Naive thymus-derived CD8-positive, alpha-beta T cell (primary cell): ENCODE data around the gene CHERP. TPM values are rescaled to one million over a fixed set of nuclear protein-coding genes. Genes with fewer than 3 reads are reported as not detected.

Experiments
- ATAC-seq, 2 donors: fragments of 150-1000 bp; cut with Tn5 transposase in 1 of 2; sonication (Bioruptor Pico), chemical (Tn5 transposase) in 1 of 2; 1 replicate in 1 of 2; 2 replicates in 1 of 2; pipeline ENCODE4 v1.10.0; 2021; ENCODE audit warnings: mild to moderate bottlenecking in 2 of 2, moderate library complexity in 2 of 2
- POLR2A ChIA-PET: fragments of 350-600 bp; sonication (Branson Sonifier 250); formaldehyde crosslinking; loops from one replicate; lab custom pipeline; 2021; ENCODE audit warnings: antibody characterized with exemption; lab: Charles Lee
- DNase-seq, 10 donors: peaks; one replicate each; pipeline versions ENCODE4 v3.0.0 to v3.0.0-alpha.2; 2020 to 2022
- H3K27ac Mint-ChIP-seq, 10 donors: one replicate each; pipeline ENCODE4 v1.8.0; 2020 to 2022; ENCODE audit warnings: mild to moderate bottlenecking in 10 of 10, mixed read lengths in 10 of 10, moderate library complexity in 4 of 10, inconsistent platforms in 1 of 10
- H3K27me3 Mint-ChIP-seq, 5 donors: one replicate each; pipeline ENCODE4 v1.8.0; 2021 to 2022; ENCODE audit warnings: mixed read lengths in 5 of 5
- H3K36me3 Mint-ChIP-seq, 3 donors: one replicate each; pipeline ENCODE4 v1.8.0; 2020 to 2022; ENCODE audit warnings: mixed read lengths in 3 of 3, mild to moderate bottlenecking in 2 of 3, inconsistent platforms in 1 of 3
- H3K4me1 Mint-ChIP-seq, 4 donors: one replicate each; pipeline ENCODE4 v1.8.0; 2021 to 2022; ENCODE audit warnings: mixed read lengths in 4 of 4
- H3K4me3 Mint-ChIP-seq, 10 donors: one replicate each; pipeline ENCODE4 v1.8.0; 2020 to 2022; ENCODE audit warnings: mild to moderate bottlenecking in 10 of 10, mixed read lengths in 10 of 10, moderate library complexity in 6 of 10, inconsistent platforms in 1 of 10
- H3K9me3 Mint-ChIP-seq, 9 donors: one replicate each; pipeline ENCODE4 v1.8.0; 2020 to 2022; ENCODE audit warnings: mixed read lengths in 9 of 9, mild to moderate bottlenecking in 3 of 9, inconsistent platforms in 1 of 9, moderate library complexity in 1 of 9
- polyA plus RNA-seq, 3 donors: library from polyadenylated mRNA; unstranded; fragments of 300-500 nt; fragmentation: Illumina TruSeq; gene quantifications; one replicate each; pipeline ENCODE4 v1.2.3, GENCODE V29; 2021
- total RNA-seq, 8 experiments: library from RNA in 2 of 8; stranded (reverse) in 2 of 8; gene quantifications; one replicate each; pipeline ENCODE4 v1.2.3 and lab custom pipeline; 2021 to 2026

CHERP gene
- total and polyA plus RNA-seq, 5 experiments from 2014 or later = 4.7 to 82.0 (median 17.8) TPM

GRCh38 chr19:16575282-16575681 lies 33.0 kb upstream of the CHERP start:
- ATAC-seq (no peak), DNase-seq (no peak)
- Mint-ChIP-seq H3K4me3 (peak overlapping the region in 5 of 10 donors; percentile 24 to 99 (median 39)), H3K9me3 (no peaks in the 10 kb centered on the region), H3K36me3 (peaks cover 0 to 36% (median 3%) of the 10 kb centered on the region in 3 donors), H3K27ac (peak overlapping the region in 9 of 10 donors; percentile 15 to 99 (median 75)), H3K27me3 (no peaks in the 10 kb centered on the region), H3K4me1 (peaks cover 24 to 69% (median 60%) of the 10 kb centered on the region in 4 donors)
- POLR2A ChIA-PET = interaction anchor here (3.4 kb wide), 1 partner anchor 8 kb away, joined by 27 read pairs; no protein-coding TSS in a partner anchor

- Mint-ChIP-seq H3K27ac (peak overlapping the region; percentile 49 to 99 (median 98)), H3K9me3 (no peaks in the 10 kb centered on the region), H3K4me3 (peak overlapping the region; percentile 93 to 99 (median 98)), H3K4me1 (peaks cover 17 to 67% (median 51%) of the 10 kb centered on the region in 4 donors), H3K36me3 (peaks cover 0 to 36% (median 3%) of the 10 kb centered on the region in 3 donors), H3K27me3 (no peaks in the 10 kb centered on the region)
- ATAC-seq (no peak), DNase-seq (no peak)
- POLR2A ChIA-PET = interaction anchor here (0.9 to 5.6 kb wide), 5 partner anchors 9 to 250 kb away, joined by 4 to 39 read pairs (median 18); partner anchors contain the start of genes KLF2 and MED26
These were observed 31.7 kb upstream of the CHERP start for GRCh38 chr19:16573925-16574324.

DNA sequence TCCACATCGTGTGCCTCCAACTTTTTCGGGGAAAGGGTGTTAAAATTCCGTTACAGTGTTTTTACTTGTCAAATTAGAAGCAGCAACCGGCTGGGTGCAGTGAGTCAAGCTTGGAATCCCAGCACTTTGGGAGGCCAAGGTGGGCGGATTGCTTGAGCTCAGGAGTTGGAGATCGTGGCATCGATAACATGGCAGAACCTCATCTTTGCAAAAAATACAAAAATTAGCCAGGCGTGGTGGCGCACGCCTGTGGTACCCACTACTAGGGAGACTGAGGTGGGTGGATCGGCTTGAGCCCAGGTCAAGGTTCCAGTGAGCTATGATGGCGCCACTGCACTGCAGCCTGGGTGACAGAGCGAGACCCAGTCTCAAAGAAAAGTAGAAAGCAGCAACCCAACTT lies 31.1 kb upstream of the CHERP start:
- Mint-ChIP-seq H3K36me3 (peaks cover 0 to 32% (median 0%) of the 10 kb centered on the region in 3 donors), H3K27me3 (no peaks in the 10 kb centered on the region), H3K4me1 (peaks cover 13 to 64% (median 51%) of the 10 kb centered on the region in 4 donors), H3K27ac (peak overlapping the region; percentile 97 to 99 (median 99)), H3K4me3 (peak overlapping the region; percentile 93 to 99 (median 98)), H3K9me3 (no peaks in the 10 kb centered on the region)
- DNase-seq (no peak), ATAC-seq (no peak)
- POLR2A ChIA-PET = interaction anchor here (1.1 to 5.6 kb wide), 7 partner anchors 10 to 249 kb away, joined by 3 to 39 read pairs (median 11); partner anchors contain the start of genes CHERP, KLF2 and MED26

GRCh38 chr19:16572332-16573211 lies 30.3 kb upstream of the CHERP start, which contains the start of gene SLC35E1:
SLC35E1 (minus strand) TSS chr19:16572415; CDS start chr19:16572364, 51 bp downstream.
- Mint-ChIP-seq H3K27me3 (no peaks in the 10 kb centered on the region), H3K4me3 (peak within 1 kb of the TSS; percentile 93 to 99 (median 98)), H3K36me3 (peaks cover 0 to 32% (median 0%) of the 10 kb centered on the region in 3 donors), H3K9me3 (no peaks in the 10 kb centered on the region), H3K4me1 (peaks cover 12 to 69% (median 52%) of the 10 kb centered on the region in 4 donors), H3K27ac (peak within 1 kb of the TSS; percentile 97 to 99 (median 99))
- peak; percentile 89 to 92 for ATAC-seq
- DNase-seq = peak; percentile 83 to 95 (median 88)
- POLR2A ChIA-PET = interaction anchor here (0.6 to 5.6 kb wide), 8 partner anchors 11 to 241 kb away, joined by 3 to 39 read pairs (median 8); partner anchors contain the start of genes CHERP and MED26

DNA sequence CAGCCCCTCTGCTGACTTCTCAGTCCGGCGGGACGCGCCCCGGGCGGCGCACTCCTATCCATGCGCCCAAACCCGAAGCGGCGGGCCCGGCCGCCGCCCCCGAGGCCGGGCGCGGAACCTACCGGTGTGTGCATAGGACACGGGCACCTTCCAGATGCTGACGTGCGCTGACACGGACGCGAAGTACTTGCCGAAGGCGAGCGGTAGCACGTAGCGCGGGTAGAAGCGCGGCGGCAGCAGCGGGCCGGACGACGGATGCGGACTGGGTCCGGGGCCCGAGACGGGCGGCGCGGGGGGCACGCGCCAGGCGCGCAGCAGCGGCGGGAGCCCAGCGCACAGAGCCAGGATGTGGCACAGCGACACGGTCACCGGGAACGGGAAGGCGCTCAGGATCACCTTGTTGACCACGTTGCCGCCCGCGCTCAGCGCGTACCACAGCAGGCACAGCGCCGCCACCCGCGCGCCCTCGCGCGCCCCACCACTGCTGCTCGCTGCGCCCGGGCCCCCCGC lies 29.6 kb upstream of the CHERP start:
- ATAC-seq (peak; percentile 46 to 56), DNase-seq (peak in 2 of 10 donors; percentile 16 to 30)
- Mint-ChIP-seq H3K4me3 (peak overlapping the region; percentile 70 to 94 (median 82)), H3K9me3 (no peaks in the 10 kb centered on the region), H3K27me3 (no peaks in the 10 kb centered on the region), H3K27ac (peak overlapping the region in 9 of 10 donors; percentile 63 to 99 (median 86)), H3K36me3 (peaks cover 0 to 32% (median 0%) of the 10 kb centered on the region in 3 donors), H3K4me1 (peaks cover 12 to 74% (median 53%) of the 10 kb centered on the region in 4 donors)
- POLR2A ChIA-PET = interaction anchor here (0.6 to 5.6 kb wide), 7 partner anchors 12 to 56 kb away, joined by 4 to 39 read pairs (median 11); partner anchors contain the start of genes CHERP and MED26

- Mint-ChIP-seq H3K4me1 (peaks cover 15 to 77% (median 57%) of the 10 kb centered on the region in 4 donors), H3K27ac (peak overlapping the region in 9 of 10 donors; percentile 63 to 93 (median 83)), H3K9me3 (no peaks in the 10 kb centered on the region), H3K36me3 (peaks cover 3 to 32% (median 4%) of the 10 kb centered on the region in 3 donors), H3K27me3 (no peaks in the 10 kb centered on the region), H3K4me3 (peak overlapping the region; percentile 70 to 94 (median 82))
- DNase-seq (no peak), ATAC-seq (no peak)
- POLR2A ChIA-PET = interaction anchor here (1.1 to 5.6 kb wide), 3 partner anchors 16 to 57 kb away, joined by 5 to 39 read pairs (median 11); partner anchors contain the start of genes CHERP and MED26
These were observed 29.0 kb upstream of the CHERP start for GRCh38 chr19:16571283-16571682.

DNA sequence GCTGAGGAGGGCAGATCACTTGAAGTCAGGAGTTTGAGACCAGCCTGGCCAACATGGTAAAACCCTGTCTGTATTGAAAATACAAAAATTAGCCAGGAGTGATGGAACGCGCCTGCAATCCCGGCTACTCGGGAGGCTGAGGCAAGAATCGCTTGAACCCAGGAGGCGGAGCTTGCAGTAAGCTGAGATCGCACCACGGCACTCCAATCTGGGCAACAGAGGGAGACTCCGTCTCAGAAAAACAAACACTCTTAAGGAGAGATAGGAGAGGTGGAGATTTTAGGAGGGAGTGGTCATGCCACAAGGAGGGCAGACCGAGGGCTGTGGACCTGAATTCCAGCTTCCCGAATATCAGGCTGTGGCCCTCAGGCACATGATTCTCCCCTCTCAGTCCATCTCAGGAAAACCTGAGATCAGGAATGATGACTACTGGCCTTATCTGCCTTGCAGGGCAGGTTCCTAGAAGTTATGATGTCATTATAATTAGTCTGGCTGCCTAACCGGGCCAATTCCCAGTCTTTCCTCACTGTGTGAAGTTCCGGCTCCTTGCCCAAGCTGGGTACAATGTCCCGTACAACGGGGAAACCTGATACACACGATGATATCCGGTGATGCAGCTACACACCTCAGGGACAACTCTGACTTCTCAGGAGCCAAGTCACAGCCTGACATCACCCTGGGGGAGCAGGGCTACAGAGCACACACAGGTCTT lies 27.5 kb upstream of the CHERP start:
- ATAC-seq = no peak
- Mint-ChIP-seq H3K4me1 (peaks cover 11 to 76% (median 56%) of the 10 kb centered on the region in 4 donors), H3K27ac (peak overlapping the region in 9 of 10 donors; percentile 37 to 83 (median 76)), H3K4me3 (peak overlapping the region in 8 of 10 donors; percentile 10 to 83 (median 40)), H3K36me3 (peaks cover 4 to 29% (median 8%) of the 10 kb centered on the region in 3 donors), H3K27me3 (no peaks in the 10 kb centered on the region), H3K9me3 (no peaks in the 10 kb centered on the region)
- POLR2A ChIA-PET = interaction anchor here (0.9 to 5.6 kb wide), 4 partner anchors 15 to 55 kb away, joined by 3 to 39 read pairs (median 4); partner anchors contain the start of gene CHERP
- DNase-seq = no peak

GRCh38 chr19:16566702-16567101 lies 24.5 kb upstream of the CHERP start:
- Mint-ChIP-seq H3K4me3 (peak overlapping the region in 9 of 10 donors; percentile 81 to 93 (median 86)), H3K36me3 (peaks cover 4 to 49% (median 23%) of the 10 kb centered on the region in 3 donors), H3K27ac (peak overlapping the region; percentile 95 to 100 (median 99)), H3K27me3 (no peaks in the 10 kb centered on the region), H3K9me3 (no peaks in the 10 kb centered on the region), H3K4me1 (peaks cover 6 to 54% (median 32%) of the 10 kb centered on the region in 4 donors)
- POLR2A ChIA-PET = interaction anchor here (1.1 to 2.2 kb wide), 8 partner anchors 12 to 93 kb away, joined by 4 to 17 read pairs (median 5); partner anchors contain the start of genes MED26 and SMIM7
- DNase-seq (no peak), ATAC-seq (no peak)

DNA sequence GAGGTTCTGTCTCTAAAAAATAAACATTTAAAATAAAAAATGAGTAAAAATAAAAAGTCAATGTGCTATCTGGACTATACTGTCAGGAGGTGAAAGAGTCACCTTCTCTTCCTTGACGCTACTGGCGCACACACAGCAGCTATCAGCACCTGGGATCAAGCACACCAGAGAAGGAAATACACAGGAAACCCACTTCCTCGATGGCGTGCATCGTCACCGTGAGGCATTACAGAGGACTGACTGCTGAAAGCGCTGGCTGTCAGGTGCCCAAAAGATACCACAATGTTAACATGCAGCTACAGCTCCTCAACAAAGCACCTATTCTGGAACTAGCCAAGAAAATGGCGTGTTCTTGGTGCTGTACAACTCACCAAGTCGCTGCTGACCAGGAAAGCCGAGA lies 23.9 kb upstream of the CHERP start:
- no peaks in the 10 kb centered on the region for H3K9me3 Mint-ChIP-seq
- H3K4me1 Mint-ChIP-seq = peaks cover 6 to 49% (median 27%) of the 10 kb centered on the region in 4 donors
- peak overlapping the region; percentile 59 to 93 (median 86) for H3K4me3 Mint-ChIP-seq
- POLR2A ChIA-PET = interaction anchor here (1.1 to 2.2 kb wide), 8 partner anchors 12 to 94 kb away, joined by 4 to 17 read pairs (median 5); partner anchors contain the start of genes MED26 and SMIM7
- DNase-seq (peak; percentile 58 to 94 (median 86)), ATAC-seq (peak; percentile 99)
- H3K36me3 Mint-ChIP-seq = peaks cover 4 to 55% (median 26%) of the 10 kb centered on the region in 3 donors
- no peaks in the 10 kb centered on the region for H3K27me3 Mint-ChIP-seq
- H3K27ac Mint-ChIP-seq = peak overlapping the region; percentile 95 to 100 (median 99)

DNA sequence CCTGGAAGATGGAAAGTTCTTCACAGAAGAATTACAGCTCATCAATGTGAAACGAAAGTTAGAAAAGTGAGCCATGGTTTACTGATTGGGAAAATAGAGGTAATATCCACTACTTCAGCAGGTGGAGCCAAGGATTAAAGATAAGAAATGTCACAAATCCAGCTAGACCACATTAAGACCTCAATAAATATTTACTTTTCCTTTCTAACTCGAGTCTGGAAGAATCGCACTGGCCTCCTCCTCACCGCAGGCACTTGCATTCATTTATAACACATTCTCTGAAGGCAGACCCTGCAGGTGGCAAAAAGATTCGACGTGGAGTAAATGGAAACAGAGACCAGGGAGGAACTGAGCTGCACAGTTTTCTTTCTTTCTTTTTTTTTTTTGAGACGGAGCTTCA lies 22.6 kb upstream of the CHERP start:
- peak overlapping the region in 7 of 10 donors; percentile 11 to 100 (median 85) for H3K27ac Mint-ChIP-seq
- peak overlapping the region in 6 of 10 donors; percentile 16 to 45 (median 23) for H3K4me3 Mint-ChIP-seq
- H3K9me3 Mint-ChIP-seq = no peaks in the 10 kb centered on the region
- no peak for ATAC-seq
- POLR2A ChIA-PET = interaction anchor here (1.0 to 1.1 kb wide), 2 partner anchors 16 to 22 kb away, joined by 3 read pairs; no protein-coding TSS in a partner anchor
- no peak for DNase-seq
- peaks cover 6 to 37% (median 20%) of the 10 kb centered on the region in 4 donors for H3K4me1 Mint-ChIP-seq
- H3K36me3 Mint-ChIP-seq = peaks cover 4 to 59% (median 30%) of the 10 kb centered on the region in 3 donors
- no peaks in the 10 kb centered on the region for H3K27me3 Mint-ChIP-seq

- DNase-seq = no peak
- Mint-ChIP-seq H3K36me3 (peaks cover 4 to 63% (median 30%) of the 10 kb centered on the region in 3 donors), H3K9me3 (no peaks in the 10 kb centered on the region), H3K4me3 (no peak overlapping the region), H3K27me3 (no peaks in the 10 kb centered on the region), H3K4me1 (peaks cover 6 to 26% (median 17%) of the 10 kb centered on the region in 4 donors), H3K27ac (peak overlapping the region in 1 of 10 donors; percentile 66)
- POLR2A ChIA-PET = no interaction called here
- ATAC-seq = no peak
These were observed 20.4 kb upstream of the CHERP start for GRCh38 chr19:16562608-16563025.
